Prostate gland (tissue), 2 donors: ENCODE data around the gene B3GNT9.

ENCODE experiments used
- POLR2A ChIP-seq: fragments of 450-650 bp; IDR thresholded peaks from one replicate; pipeline ENCODE4 v1.6.1; 2016; ENCODE audit warnings: antibody characterized with exemption, mild to moderate bottlenecking
- POLR2AphosphoS5 ChIP-seq: sonication (generic); formaldehyde crosslinking; IDR thresholded peaks from one replicate; pipeline ENCODE4 v1.6.1; 2017; ENCODE audit warnings: antibody characterized with exemption
- TF ChIP-seq, protein P1 (sequence below), 4 experiments: fragments of 200-600 bp in 2 of 4; fragments of 450-650 bp in 2 of 4; sonication (generic) in 2 of 4; IDR thresholded peaks; 1 replicate in 3 of 4; 2 replicates in 1 of 4; pipeline ENCODE4 v1.5.1; 2016 to 2019; ENCODE audit warnings: antibody characterized with exemption in 4 of 4, mild to moderate bottlenecking in 2 of 4, moderate library complexity in 2 of 4

DNA sequence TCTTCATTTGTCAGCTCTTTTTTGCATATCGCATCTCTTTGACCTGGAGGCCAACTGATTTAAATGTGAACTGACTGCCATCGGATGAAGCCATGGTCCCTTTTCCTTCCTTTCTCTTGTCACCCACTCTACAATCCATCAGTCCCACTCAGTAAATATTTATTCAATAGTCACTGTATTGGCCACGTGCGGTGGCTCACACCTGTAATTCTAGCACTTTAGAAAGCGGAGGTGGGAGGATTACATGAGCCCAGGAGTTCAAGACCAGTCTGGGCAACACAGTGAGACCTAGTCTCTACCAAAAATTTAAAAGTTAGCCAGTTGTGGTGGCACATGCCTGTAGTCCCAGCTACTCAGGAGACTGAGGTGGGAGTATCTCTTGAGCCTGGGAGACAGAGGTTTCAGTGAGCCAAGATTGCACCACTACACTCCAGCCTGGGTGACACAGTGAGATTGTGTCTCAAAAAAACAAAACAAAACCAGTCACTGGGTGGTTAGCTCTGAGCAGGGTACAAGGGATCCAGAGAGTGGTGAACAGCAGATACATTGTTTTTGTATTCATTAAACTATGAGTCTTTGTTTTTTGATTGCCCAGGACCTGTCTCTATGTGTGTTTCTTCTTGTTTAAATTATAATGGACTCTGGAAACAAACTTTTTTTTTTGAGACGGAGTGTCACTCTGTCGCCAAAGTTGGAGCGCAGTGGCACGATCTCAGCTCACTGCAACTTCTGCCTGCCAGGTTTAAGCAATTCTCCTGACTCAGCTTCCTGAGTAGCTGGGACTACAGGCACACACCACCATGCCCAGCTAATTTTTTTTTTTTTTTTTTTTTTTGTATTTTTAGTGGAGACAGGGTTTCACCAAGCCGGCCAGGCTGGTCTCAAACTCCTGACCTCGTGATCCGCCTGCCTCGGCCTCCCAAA, 34.1 kb downstream of the B3GNT9 start:
- TF ChIP-seq, protein P1, sequence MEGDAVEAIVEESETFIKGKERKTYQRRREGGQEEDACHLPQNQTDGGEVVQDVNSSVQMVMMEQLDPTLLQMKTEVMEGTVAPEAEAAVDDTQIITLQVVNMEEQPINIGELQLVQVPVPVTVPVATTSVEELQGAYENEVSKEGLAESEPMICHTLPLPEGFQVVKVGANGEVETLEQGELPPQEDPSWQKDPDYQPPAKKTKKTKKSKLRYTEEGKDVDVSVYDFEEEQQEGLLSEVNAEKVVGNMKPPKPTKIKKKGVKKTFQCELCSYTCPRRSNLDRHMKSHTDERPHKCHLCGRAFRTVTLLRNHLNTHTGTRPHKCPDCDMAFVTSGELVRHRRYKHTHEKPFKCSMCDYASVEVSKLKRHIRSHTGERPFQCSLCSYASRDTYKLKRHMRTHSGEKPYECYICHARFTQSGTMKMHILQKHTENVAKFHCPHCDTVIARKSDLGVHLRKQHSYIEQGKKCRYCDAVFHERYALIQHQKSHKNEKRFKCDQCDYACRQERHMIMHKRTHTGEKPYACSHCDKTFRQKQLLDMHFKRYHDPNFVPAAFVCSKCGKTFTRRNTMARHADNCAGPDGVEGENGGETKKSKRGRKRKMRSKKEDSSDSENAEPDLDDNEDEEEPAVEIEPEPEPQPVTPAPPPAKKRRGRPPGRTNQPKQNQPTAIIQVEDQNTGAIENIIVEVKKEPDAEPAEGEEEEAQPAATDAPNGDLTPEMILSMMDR (IDR thresholded peaks at IDR 0.05) = no peak
- TF ChIP-seq POLR2A (no peak), POLR2AphosphoS5 (no peak)
